Smooth muscle cell (in vitro differentiated cells): ENCODE results near the gene BGLAP. TPM values are rescaled to one million over a fixed set of nuclear protein-coding genes. Genes with fewer than 3 reads are reported as not detected.

Source experiments
- DNase-seq: peaks from one replicate; lab custom pipeline; 2025; ENCODE audit not compliant: unreplicated experiment; lab: John Stamatoyannopoulos, UW
- H2AFZ ChIP-seq: fragments of 200-600 bp; sonication (generic); 2 replicates; pipeline ENCODE4 v1.6.0; 2016; ENCODE audit warnings: antibody characterized with exemption, low read depth, mild to moderate bottlenecking
- H3F3A ChIP-seq: fragments of 200-600 bp; sonication (generic); 2 replicates; pipeline ENCODE4 v1.6.0; 2017; ENCODE audit warnings: antibody characterized with exemption, low read depth
- H3K27ac ChIP-seq: fragments of 200-600 bp; sonication (generic); 2 replicates; pipeline ENCODE4 v1.5.1; 2016; ENCODE audit warnings: low read depth, mild to moderate bottlenecking
- H3K27me3 ChIP-seq: fragments of 200-600 bp; sonication (generic); 2 replicates; pipeline ENCODE4 v1.6.1; 2016; ENCODE audit warnings: low read depth, mild to moderate bottlenecking
- H3K36me3 ChIP-seq: fragments of 200-600 bp; sonication (generic); 2 replicates; pipeline ENCODE4 v1.5.1; 2016; ENCODE audit warnings: low read depth
- H3K4me1 ChIP-seq: fragments of 200-600 bp; sonication (generic); 2 replicates; pipeline ENCODE4 v1.5.1; 2016; ENCODE audit warnings: low read depth
- H3K4me2 ChIP-seq: fragments of 200-600 bp; sonication (generic); 2 replicates; pipeline ENCODE4 v1.6.0; 2016; ENCODE audit warnings: mild to moderate bottlenecking
- H3K4me3 ChIP-seq: fragments of 200-600 bp; sonication (generic); 2 replicates; pipeline ENCODE4 v1.5.1; 2016; ENCODE audit warnings: mild to moderate bottlenecking
- H3K79me2 ChIP-seq: fragments of 200-600 bp; sonication (generic); 2 replicates; pipeline ENCODE4 v1.6.0; 2016; ENCODE audit warnings: low read depth, mild to moderate bottlenecking
- H3K9ac ChIP-seq: fragments of 200-600 bp; sonication (generic); 2 replicates; pipeline ENCODE4 v1.6.0; 2016; ENCODE audit warnings: low read depth
- H3K9me3 ChIP-seq: fragments of 200-600 bp; sonication (generic); replicated peaks from 2 replicates; pipeline ENCODE4 v1.5.1; 2016; ENCODE audit warnings: low read depth
- H4K20me1 ChIP-seq: fragments of 200-600 bp; sonication (generic); 2 replicates; pipeline ENCODE4 v1.6.0; 2016; ENCODE audit warnings: low read depth
- WGBS: methylation state at CpG from one replicate; pipeline ENCODE4 v1.1.7; 2016; ENCODE audit warnings: low lambda C conversion rate; 5-methylcytosine and 5-hydroxymethylcytosine counted together
- polyA plus RNA-seq: library from polyadenylated mRNA; unstranded; fragments of >200 nt; fragmentation: Nextera tagmentation; extraction: Ambion mirVana; gene quantifications from 2 replicates; pipeline ENCODE4 v1.2.1, GENCODE V29; 2016
- total RNA-seq: library from RNA; depleted of rRNA; stranded (reverse); fragments of >200 nt; gene quantifications from 2 replicates; pipeline ENCODE4 v1.2.3, GENCODE V29; 2014
- TF ChIP-seq, protein P1 (sequence below): fragments of 200-600 bp; sonication (generic); IDR thresholded peaks from 2 replicates; pipeline ENCODE4 v1.5.1; 2017; ENCODE audit warnings: borderline replicate concordance, mild to moderate bottlenecking, antibody characterized with exemption; ENCODE audit not compliant: insufficient read depth, poor library complexity, severe bottlenecking

The BGLAP gene
- total and polyA plus RNA-seq, 2 experiments from 2014 or later, result 0.62 to 0.63 TPM

GRCh38 chr1:156226782-156227181 lies 15.2 kb upstream of the BGLAP start:
- no peaks in the 10 kb centered on the region for H3K36me3 ChIP-seq
- TF ChIP-seq, protein P1, sequence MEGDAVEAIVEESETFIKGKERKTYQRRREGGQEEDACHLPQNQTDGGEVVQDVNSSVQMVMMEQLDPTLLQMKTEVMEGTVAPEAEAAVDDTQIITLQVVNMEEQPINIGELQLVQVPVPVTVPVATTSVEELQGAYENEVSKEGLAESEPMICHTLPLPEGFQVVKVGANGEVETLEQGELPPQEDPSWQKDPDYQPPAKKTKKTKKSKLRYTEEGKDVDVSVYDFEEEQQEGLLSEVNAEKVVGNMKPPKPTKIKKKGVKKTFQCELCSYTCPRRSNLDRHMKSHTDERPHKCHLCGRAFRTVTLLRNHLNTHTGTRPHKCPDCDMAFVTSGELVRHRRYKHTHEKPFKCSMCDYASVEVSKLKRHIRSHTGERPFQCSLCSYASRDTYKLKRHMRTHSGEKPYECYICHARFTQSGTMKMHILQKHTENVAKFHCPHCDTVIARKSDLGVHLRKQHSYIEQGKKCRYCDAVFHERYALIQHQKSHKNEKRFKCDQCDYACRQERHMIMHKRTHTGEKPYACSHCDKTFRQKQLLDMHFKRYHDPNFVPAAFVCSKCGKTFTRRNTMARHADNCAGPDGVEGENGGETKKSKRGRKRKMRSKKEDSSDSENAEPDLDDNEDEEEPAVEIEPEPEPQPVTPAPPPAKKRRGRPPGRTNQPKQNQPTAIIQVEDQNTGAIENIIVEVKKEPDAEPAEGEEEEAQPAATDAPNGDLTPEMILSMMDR, result no peak
- H3K27me3 ChIP-seq, result no peaks in the 10 kb centered on the region
- no peak overlapping the region for H3K27ac ChIP-seq
- DNase-seq, result no peak
- no peaks in the 10 kb centered on the region for H3K79me2 ChIP-seq
- no peaks in the 10 kb centered on the region for H3K4me1 ChIP-seq
- H3F3A ChIP-seq, result peaks cover 3% of the 10 kb centered on the region
- no peak overlapping the region for H3K4me2 ChIP-seq
- no peaks in the 10 kb centered on the region for H4K20me1 ChIP-seq
- no peak overlapping the region for H2AFZ ChIP-seq
- H3K9ac ChIP-seq, result no peak overlapping the region
- no peaks in the 10 kb centered on the region for H3K9me3 ChIP-seq
- H3K4me3 ChIP-seq, result no peak overlapping the region
- 97% methylated on average over 4 of the region's 4 CpGs for WGBS

- DNase-seq, result no peak
- Histone ChIP-seq H3K4me2 (no peak overlapping the region), H4K20me1 (no peaks in the 10 kb centered on the region), H2AFZ (no peak overlapping the region), H3F3A (peaks cover 3% of the 10 kb centered on the region), H3K4me3 (no peak overlapping the region), H3K9ac (no peak overlapping the region), H3K36me3 (no peaks in the 10 kb centered on the region), H3K9me3 (no peaks in the 10 kb centered on the region), H3K27ac (peak overlapping the region; percentile 26), H3K4me1 (no peaks in the 10 kb centered on the region), H3K27me3 (no peaks in the 10 kb centered on the region), H3K79me2 (no peaks in the 10 kb centered on the region)
- 74% methylated on average over 7 of the region's 7 CpGs for WGBS
- TF ChIP-seq, protein P1, result no peak
These were observed 13.5 kb upstream of the BGLAP start for GRCh38 chr1:156228501-156228900.

DNA sequence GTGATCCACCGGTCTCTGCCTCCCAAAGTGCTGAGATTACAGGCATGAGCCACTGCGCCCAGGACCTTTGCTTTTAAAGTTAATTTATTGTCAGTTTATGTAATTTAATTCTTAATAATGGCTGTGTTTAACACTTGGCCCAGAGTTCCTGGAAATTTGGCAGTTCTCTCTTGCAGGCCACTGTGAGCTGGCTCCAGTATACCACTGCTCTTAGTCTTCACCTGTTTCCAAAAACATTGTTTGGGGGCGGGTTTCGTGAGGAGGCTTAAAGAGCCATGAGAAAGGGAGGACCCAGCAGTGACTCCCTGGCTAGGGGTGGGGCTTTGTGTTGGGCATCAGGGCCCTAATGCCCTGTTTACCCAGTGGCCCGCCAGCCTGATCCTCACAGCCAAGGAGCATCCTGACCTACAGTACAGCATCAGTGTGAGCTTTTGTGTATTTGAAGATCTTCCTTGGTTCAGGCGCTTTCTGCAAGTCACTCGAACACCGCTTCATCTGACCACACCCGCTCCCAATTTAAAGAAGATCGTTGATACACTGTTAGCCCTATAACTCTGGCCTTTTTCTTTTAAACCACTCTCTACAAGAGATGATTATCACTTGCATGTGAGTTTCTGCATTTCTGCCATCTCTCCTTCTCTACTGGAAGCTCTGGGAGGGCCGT lies 12.0 kb upstream of the BGLAP start:
- WGBS, result 99% methylated on average over 11 of the region's 11 CpGs
- no peak overlapping the region for H3K4me3 ChIP-seq
- no peak overlapping the region for H3K27ac ChIP-seq
- TF ChIP-seq, protein P1, result no peak
- H2AFZ ChIP-seq, result no peak overlapping the region
- H3K9ac ChIP-seq, result no peak overlapping the region
- H3K36me3 ChIP-seq, result no peaks in the 10 kb centered on the region
- H3F3A ChIP-seq, result peaks cover 2% of the 10 kb centered on the region
- no peak overlapping the region for H3K4me2 ChIP-seq
- no peaks in the 10 kb centered on the region for H3K27me3 ChIP-seq
- no peaks in the 10 kb centered on the region for H4K20me1 ChIP-seq
- no peaks in the 10 kb centered on the region for H3K9me3 ChIP-seq
- H3K79me2 ChIP-seq, result no peaks in the 10 kb centered on the region
- H3K4me1 ChIP-seq, result no peaks in the 10 kb centered on the region
- DNase-seq, result no peak

DNA sequence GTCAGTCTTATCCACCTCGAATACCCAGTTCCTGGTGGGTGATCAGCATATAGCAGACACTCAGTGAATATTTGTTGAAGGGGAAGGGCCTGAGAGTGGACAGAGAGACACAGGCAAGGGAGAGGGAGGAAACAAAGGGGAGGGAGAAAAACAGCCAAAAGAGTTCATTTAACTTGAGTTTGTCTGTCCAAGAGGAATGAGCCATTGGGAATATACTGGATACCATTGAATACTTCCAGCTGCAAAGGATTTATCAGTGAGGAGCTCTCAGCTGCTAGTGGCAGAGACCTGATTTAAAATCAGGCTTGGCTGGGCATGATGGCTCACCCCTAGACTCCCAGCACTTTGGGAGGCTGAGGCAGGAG lies 11.5 kb upstream of the BGLAP start:
- no peaks in the 10 kb centered on the region for H3K9me3 ChIP-seq
- no peaks in the 10 kb centered on the region for H3F3A ChIP-seq
- H3K4me2 ChIP-seq, result no peak overlapping the region
- 94% methylated on average over 1 of the region's 1 CpG for WGBS
- no peak overlapping the region for H3K9ac ChIP-seq
- no peaks in the 10 kb centered on the region for H3K27me3 ChIP-seq
- H3K4me1 ChIP-seq, result no peaks in the 10 kb centered on the region
- no peak for DNase-seq
- no peak overlapping the region for H3K27ac ChIP-seq
- no peaks in the 10 kb centered on the region for H3K36me3 ChIP-seq
- no peaks in the 10 kb centered on the region for H3K79me2 ChIP-seq
- no peak overlapping the region for H2AFZ ChIP-seq
- TF ChIP-seq, protein P1, result no peak
- no peaks in the 10 kb centered on the region for H4K20me1 ChIP-seq
- H3K4me3 ChIP-seq, result no peak overlapping the region
